NCI-H2107 treated with DMSO at 0.1 percent for 48 hours (cell line): ENCODE data around the gene MTCP1.

Experiments
- DNase-seq: peaks from one replicate; lab custom pipeline; 2025; ENCODE audit not compliant: unreplicated experiment; lab: John Stamatoyannopoulos, UW

Gene MTCP1

GRCh38 chrX:155070975-155071693, at the start of gene MTCP1, which contains the start of the genes BRCC3 and CMC4:
Gene MTCP1, minus strand, starts transcription at chrX:155071136. Its CDS starts 5,126 bp downstream, at chrX:155066010.
Gene BRCC3, plus strand, starts transcription at chrX:155071508. Its CDS starts 20 bp downstream, at chrX:155071528.
Gene CMC4, minus strand, starts transcription at chrX:155071136. Its CDS starts 7,113 bp downstream, at chrX:155064023.
- DNase-seq, result peak; percentile 70

- no peak for DNase-seq
These were observed 44.4 kb upstream of the MTCP1 start for GRCh38 chrX:155115174-155115819.

GRCh38 chrX:155113097-155113496, 42.2 kb upstream of the MTCP1 start:
- DNase-seq, result no peak

GRCh38 chrX:155112171-155112570, 41.2 kb upstream of the MTCP1 start:
- DNase-seq, result no peak

- DNase-seq, result no peak
These were observed 37.5 kb upstream of the MTCP1 start for GRCh38 chrX:155108427-155108826.

- no peak for DNase-seq
These were observed 35.0 kb upstream of the MTCP1 start for GRCh38 chrX:155105919-155106318.

GRCh38 chrX:155094468-155095061, 23.6 kb upstream of the MTCP1 start:
- peak; percentile 3 for DNase-seq

- DNase-seq, result no peak
These were observed 16.2 kb upstream of the MTCP1 start for GRCh38 chrX:155086961-155087735.

GRCh38 chrX:155086202-155086840, 15.4 kb upstream of the MTCP1 start:
- no peak for DNase-seq

GRCh38 chrX:155071694-155072280, 851 bp upstream of the MTCP1 start:
- no peak for DNase-seq

GRCh38 chrX:155070663-155070974, 317 bp downstream of the MTCP1 start:
- no peak for DNase-seq

- DNase-seq, result no peak
These were observed 898 bp downstream of the MTCP1 start for GRCh38 chrX:155070038-155070437.

- no peak for DNase-seq
These were observed 1.5 kb downstream of the MTCP1 start for GRCh38 chrX:155069414-155069813.

- DNase-seq, result no peak
These were observed 2.8 kb downstream of the MTCP1 start for GRCh38 chrX:155068165-155068564.

GRCh38 chrX:155065035-155065734, 5.8 kb downstream of the MTCP1 start:
- DNase-seq, result no peak

GRCh38 chrX:155061760-155062159, 9.2 kb downstream of the MTCP1 start:
- DNase-seq, result no peak

- peak; percentile 44 for DNase-seq
These were observed 13.8 kb downstream of the MTCP1 start for GRCh38 chrX:155056877-155057792.

GRCh38 chrX:155056471-155056870, 14.5 kb downstream of the MTCP1 start:
- no peak for DNase-seq

GRCh38 chrX:155055494-155055893, 15.4 kb downstream of the MTCP1 start:
- DNase-seq, result no peak
